HepG2 (cell line): ENCODE measurements around the gene TBC1D14. TPM values are rescaled to one million over a fixed set of nuclear protein-coding genes. Genes with fewer than 3 reads are reported as not detected.

Experiments
- ASH2L ChIP-seq: fragments of 300-600, 200-600 bp; sonication (generic); IDR thresholded peaks from 2 replicates; pipeline ENCODE4 v1.7.0; 2017; ENCODE audit warnings: low read depth, mild to moderate bottlenecking, moderate library complexity, mixed read lengths, low read length; ENCODE audit not compliant: insufficient read length
- BCLAF1 ChIP-seq: fragments of 450-650 bp; IDR thresholded peaks from 2 replicates; pipeline ENCODE4 v1.6.1; 2017; ENCODE audit warnings: mild to moderate bottlenecking
- CHD2 ChIP-seq: IDR thresholded peaks from 2 replicates; pipeline ENCODE4 v1.6.1; 2011; ENCODE audit warnings: low read depth, low read length, improper control_type of control experiment
- E2F5 ChIP-seq: sonication (generic); formaldehyde crosslinking; conservative IDR thresholded peaks from 2 replicates; pipeline ENCODE4 v1.4.0; 2020; ENCODE audit warnings: missing genetic modification reagents
- GABPB1 ChIP-seq: IDR thresholded peaks from 2 replicates; pipeline ENCODE4 v1.6.1; 2016; ENCODE audit warnings: mild to moderate bottlenecking, missing genetic modification reagents, moderate library complexity, missing compliant biosample characterization
- HHEX ChIP-seq: IDR thresholded peaks from 2 replicates; pipeline ENCODE4 v1.6.1; 2016; ENCODE audit warnings: control low read depth
- IKZF5 ChIP-seq: IDR thresholded peaks from 2 replicates; pipeline ENCODE4 v1.6.1; 2018; ENCODE audit warnings: missing genetic modification reagents, mild to moderate bottlenecking, missing compliant biosample characterization
- IRF2 ChIP-seq: IDR thresholded peaks from 2 replicates; pipeline ENCODE4 v1.6.1; 2018; ENCODE audit warnings: missing genetic modification reagents, missing compliant biosample characterization
- MED8 ChIP-seq: sonication (generic); formaldehyde crosslinking; IDR thresholded peaks from 2 replicates; pipeline ENCODE4 v1.8.1; 2023; ENCODE audit warnings: mild to moderate bottlenecking, missing genetic modification reagents; ENCODE audit not compliant: insufficient replicate concordance
- MYC ChIP-seq: sonication (generic); formaldehyde crosslinking; IDR thresholded peaks from 2 replicates; pipeline ENCODE4 v1.9.0; 2021; ENCODE audit warnings: missing genetic modification reagents, borderline replicate concordance
- NR0B2 ChIP-seq: sonication (generic); formaldehyde crosslinking; IDR thresholded peaks from 2 replicates; pipeline ENCODE4 v1.4.0; 2020; ENCODE audit warnings: mild to moderate bottlenecking, missing genetic modification reagents
- POLR2G ChIP-seq: fragments of 200-400 bp; formaldehyde crosslinking; IDR thresholded peaks from 2 replicates; pipeline ENCODE4 v1.6.1; 2018; ENCODE audit warnings: mild to moderate bottlenecking, low read depth, low read length, moderate library complexity
- PRMT3 ChIP-seq: sonication (generic); formaldehyde crosslinking; IDR thresholded peaks from 2 replicates; pipeline ENCODE4 v1.8.1; 2022; ENCODE audit warnings: low read depth, mild to moderate bottlenecking, moderate library complexity, missing genetic modification reagents, borderline replicate concordance
- RFXANK ChIP-seq: IDR thresholded peaks from 2 replicates; pipeline ENCODE4 v1.6.1; 2016
- SMAD1 ChIP-seq: sonication (generic); formaldehyde crosslinking; IDR thresholded peaks from 2 replicates; pipeline ENCODE4 v1.4.0; 2020; ENCODE audit warnings: missing genetic modification reagents, low read depth, mild to moderate bottlenecking, borderline replicate concordance
- SRF ChIP-seq: IDR thresholded peaks from 2 replicates; pipeline ENCODE4 v1.6.1; 2011; ENCODE audit warnings: mild to moderate bottlenecking, low read depth, low read length, moderate library complexity
- TARDBP ChIP-seq: sonication (generic); formaldehyde crosslinking; IDR thresholded peaks from 2 replicates; pipeline ENCODE4 v1.8.0; 2022; ENCODE audit warnings: mild to moderate bottlenecking, missing genetic modification reagents
- ZMYM4 ChIP-seq: sonication (generic); formaldehyde crosslinking; IDR thresholded peaks from 2 replicates; pipeline ENCODE4 v1.8.1; 2023; ENCODE audit warnings: mild to moderate bottlenecking, missing genetic modification reagents
- ZNF292 ChIP-seq: sonication (generic); formaldehyde crosslinking; IDR thresholded peaks from 2 replicates; pipeline ENCODE4 v1.8.1; 2022; ENCODE audit warnings: mild to moderate bottlenecking, low read depth, missing genetic modification reagents, borderline replicate concordance
- ZNF317 ChIP-seq: sonication (generic); formaldehyde crosslinking; IDR thresholded peaks from 2 replicates; pipeline ENCODE4 v1.5.0; 2020; ENCODE audit warnings: mild to moderate bottlenecking, missing genetic modification reagents
- ZNF354B ChIP-seq: sonication (generic); formaldehyde crosslinking; IDR thresholded peaks from 2 replicates; pipeline ENCODE4 v1.8.0; 2022; ENCODE audit warnings: mild to moderate bottlenecking, missing genetic modification reagents
- ZNF362 ChIP-seq: sonication (generic); formaldehyde crosslinking; IDR thresholded peaks from 2 replicates; pipeline ENCODE4 v1.4.0; 2020; ENCODE audit warnings: missing genetic modification reagents, mild to moderate bottlenecking, borderline replicate concordance
- ZNF530 ChIP-seq: sonication (generic); formaldehyde crosslinking; IDR thresholded peaks from 2 replicates; pipeline ENCODE4 v1.5.0; 2020; ENCODE audit warnings: low read depth, mild to moderate bottlenecking, missing genetic modification reagents
- ZNF776 ChIP-seq: sonication (generic); formaldehyde crosslinking; IDR thresholded peaks from 2 replicates; pipeline ENCODE4 v1.4.0; 2020; ENCODE audit warnings: mild to moderate bottlenecking, missing genetic modification reagents
- polyA plus RNA-seq, 8 experiments: library from polyadenylated mRNA; depleted of rRNA in 3 of 8; stranded (reverse) in 7 of 8; unstranded in 1 of 8; fragments of >200 nt; fragmentation: Illumina TruSeq in 4 of 8; extraction: Trizol in 4 of 8; gene quantifications; 2 replicates each; pipeline versions ENCODE4 v1.2.1 to v1.2.3, GENCODE V29; 2011 to 2016; ENCODE audit warnings: low read depth in 4 of 8, missing spikeins in 1 of 8, mixed read lengths in 1 of 8; ENCODE audit not compliant: insufficient read depth in 1 of 8
- total RNA-seq, 5 experiments: library from RNA; depleted of rRNA; stranded (reverse); fragments of >200 nt; fragmentation: Illumina TruSeq; extraction: Trizol; gene quantifications; 2 replicates each; pipeline ENCODE4 v1.2.3, GENCODE V29; 2016; ENCODE audit warnings: low read depth in 1 of 5

The TBC1D14 gene
- total and polyA plus RNA-seq, 2 of the 13 experiments (the other 11 are each of a cell fraction or from before 2014, with no cell fraction given): 29.5 to 46.5 TPM

- TF ChIP-seq ZNF362 (CRISPR knock-in tag) (no peak), HHEX (no peak), GABPB1 (CRISPR knock-in tag) (peak; percentile 77), ZNF317 (CRISPR knock-in tag) (no peak), TARDBP (CRISPR knock-in tag) (peak; percentile 47; the same call in 1 of the 2 replicates), MED8 (CRISPR knock-in tag) (no peak), BCLAF1 (no peak), ZMYM4 (CRISPR knock-in tag) (no peak), E2F5 (no peak), RFXANK (CRISPR knock-in tag) (no peak), MYC (CRISPR knock-in tag) (peak; percentile 80; the same call in 1 of the 2 replicates), ZNF292 (CRISPR knock-in tag) (peak; percentile 15; the same call in 1 of the 2 replicates), IKZF5 (CRISPR knock-in tag) (no peak), ZNF354B (peak; percentile 60; the same call in 1 of the 2 replicates), NR0B2 (CRISPR knock-in tag) (0 out of 2 replicates have a peak, but pooled peaks have one; percentile 51), SMAD1 (CRISPR knock-in tag) (peak; percentile 50), IRF2 (CRISPR knock-in tag) (peak; percentile 35), POLR2G (peak; percentile 58), ASH2L (peak; percentile 82), ZNF530 (CRISPR knock-in tag) (no peak), SRF (peak; percentile 96), CHD2 (no peak), PRMT3 (CRISPR knock-in tag) (no peak), ZNF776 (CRISPR knock-in tag) (no peak)
Measured at GRCh38 chr4:6986781-6987587, 77.4 kb downstream of the TBC1D14 start (continued).
